Right hindlimb (tissue), 1 donor: ENCODE data around the gene MARK2.
"Not testable (repeated sequence)": the region's sequence is repeated elsewhere in the genome, so short reads cannot be mapped to it uniquely, and the experiment has no call there.

Experiments used
- DNase-seq: peaks from one replicate; pipeline ENCODE4 v3.0.0-alpha.2; 2018

MARK2 gene

GRCh38 chr11:63858628-63859550 is 20.0 kb downstream of the MARK2 start:
- no peak for DNase-seq

- DNase-seq, result no peak
These were observed 24.0 kb downstream of the MARK2 start for GRCh38 chr11:63862923-63863322.

GRCh38 chr11:63863620-63864019 is 24.7 kb downstream of the MARK2 start:
- not testable (repeated sequence) for DNase-seq

- no peak for DNase-seq
These were observed 27.3 kb downstream of the MARK2 start for GRCh38 chr11:63866211-63866610.

- no peak for DNase-seq
These were observed 28.6 kb downstream of the MARK2 start for GRCh38 chr11:63867511-63867910.

GRCh38 chr11:63868399-63869064 is 29.6 kb downstream of the MARK2 start:
- no peak for DNase-seq

GRCh38 chr11:63869171-63869591 is 30.3 kb downstream of the MARK2 start:
- no peak for DNase-seq

GRCh38 chr11:63869683-63870082 is 30.8 kb downstream of the MARK2 start:
- DNase-seq, result no peak

GRCh38 chr11:63870351-63871140 is 31.6 kb downstream of the MARK2 start:
- peak; percentile 31 for DNase-seq

- DNase-seq, result peak; percentile 74
These were observed 33.3 kb downstream of the MARK2 start for GRCh38 chr11:63871962-63872799.

- no peak for DNase-seq
These were observed 33.9 kb downstream of the MARK2 start for GRCh38 chr11:63872800-63873197.

- DNase-seq, result no peak
These were observed 34.4 kb downstream of the MARK2 start for GRCh38 chr11:63873311-63873710.

GRCh38 chr11:63874511-63874910 is 35.6 kb downstream of the MARK2 start:
- DNase-seq, result no peak

- no peak for DNase-seq
These were observed 36.7 kb downstream of the MARK2 start for GRCh38 chr11:63875506-63876065.

- DNase-seq, result no peak
These were observed 37.7 kb downstream of the MARK2 start for GRCh38 chr11:63876616-63877015.

GRCh38 chr11:63877658-63878241 is 38.8 kb downstream of the MARK2 start:
- DNase-seq, result no peak

- no peak for DNase-seq
These were observed 40.9 kb downstream of the MARK2 start for GRCh38 chr11:63879598-63880402.

GRCh38 chr11:63880403-63880790 is 41.5 kb downstream of the MARK2 start:
- DNase-seq, result no peak

- peak; percentile 35 for DNase-seq
These were observed 43.8 kb downstream of the MARK2 start for GRCh38 chr11:63882555-63883242.

GRCh38 chr11:63883791-63884190 is 44.9 kb downstream of the MARK2 start:
- no peak for DNase-seq
